Astrocyte (in vitro differentiated cells and primary cell): ENCODE data around the gene SLC4A2. TPM values are rescaled to one million over a fixed set of nuclear protein-coding genes. Genes with fewer than 3 reads are reported as not detected.
A peak's percentile ranks its signal among the peaks of the same experiment; 100 is the strongest.

Experiments
- DNase-seq: peaks from one replicate; pipeline ENCODE4 v3.0.0-alpha.2; 2010; ENCODE audit warnings: low read depth
- FAIRE-seq: peaks from 2 replicates; lab custom pipeline; 2011; peaks lifted over from hg19 to GRCh38; lab: Jason Lieb, UNC
- H2AFZ ChIP-seq: 2 replicates; pipeline ENCODE4 v1.6.0; 2012; ENCODE audit warnings: low read depth, low read length, inconsistent platforms
- H3K27ac ChIP-seq: 2 replicates; pipeline ENCODE4 v1.5.1; 2011; ENCODE audit warnings: low read depth, low read length, inconsistent platforms
- H3K27me3 ChIP-seq: 2 replicates; pipeline ENCODE4 v1.6.0; 2011; ENCODE audit warnings: low read length, inconsistent platforms; ENCODE audit not compliant: insufficient read depth
- H3K36me3 ChIP-seq: 2 replicates; pipeline ENCODE4 v1.5.1; 2011; ENCODE audit warnings: low read length, inconsistent platforms; ENCODE audit not compliant: insufficient read depth
- H3K4me1 ChIP-seq: 2 replicates; pipeline ENCODE4 v1.5.1; 2011; ENCODE audit warnings: low read length, inconsistent platforms; ENCODE audit not compliant: insufficient read depth
- H3K4me2 ChIP-seq: 2 replicates; pipeline ENCODE4 v1.6.0; 2012; ENCODE audit warnings: low read length, inconsistent platforms
- H3K4me3 ChIP-seq: 2 replicates; pipeline ENCODE4 v1.5.1; 2011; ENCODE audit warnings: low read depth, mild to moderate bottlenecking, low read length, inconsistent platforms; ENCODE audit not compliant: insufficient read depth
- H3K79me2 ChIP-seq: 2 replicates; pipeline ENCODE4 v1.6.0; 2012; ENCODE audit warnings: mild to moderate bottlenecking, low read length, inconsistent platforms; ENCODE audit not compliant: insufficient read depth
- H3K9ac ChIP-seq: 2 replicates; pipeline ENCODE4 v1.6.0; 2012; ENCODE audit warnings: mild to moderate bottlenecking, low read length, inconsistent platforms
- H3K9me3 ChIP-seq: 2 replicates; pipeline ENCODE4 v1.5.1; 2012; ENCODE audit warnings: low read depth, mild to moderate bottlenecking, low read length, inconsistent platforms; ENCODE audit not compliant: insufficient read depth
- H4K20me1 ChIP-seq: 2 replicates; pipeline ENCODE4 v1.6.0; 2012; ENCODE audit warnings: low read length, inconsistent platforms; ENCODE audit not compliant: insufficient read depth
- H3K27ac Mint-ChIP-seq: one replicate; pipeline ENCODE4 v1.8.0; 2021; ENCODE audit warnings: mild to moderate bottlenecking, mixed read lengths; ENCODE audit not compliant: unreplicated experiment
- H3K27me3 Mint-ChIP-seq: one replicate; pipeline ENCODE4 v1.8.0; 2021; ENCODE audit warnings: low read depth, mixed read lengths; ENCODE audit not compliant: unreplicated experiment
- H3K36me3 Mint-ChIP-seq: one replicate; pipeline ENCODE4 v1.8.0; 2021; ENCODE audit warnings: low read depth, mixed read lengths; ENCODE audit not compliant: unreplicated experiment
- H3K4me1 Mint-ChIP-seq: one replicate; pipeline ENCODE4 v1.8.0; 2021; ENCODE audit warnings: low read depth, mixed read lengths; ENCODE audit not compliant: unreplicated experiment
- H3K4me3 Mint-ChIP-seq: one replicate; pipeline ENCODE4 v1.8.0; 2021; ENCODE audit warnings: mild to moderate bottlenecking, moderate library complexity, mixed read lengths; ENCODE audit not compliant: unreplicated experiment
- H3K9me3 Mint-ChIP-seq: one replicate; pipeline ENCODE4 v1.8.0; 2021; ENCODE audit warnings: mild to moderate bottlenecking, mixed read lengths; ENCODE audit not compliant: unreplicated experiment
- CTCF ChIP-seq: IDR thresholded peaks from 2 replicates; pipeline ENCODE4 v1.5.1; 2011; ENCODE audit warnings: low read depth, mild to moderate bottlenecking, inconsistent platforms, low read length, moderate library complexity; ENCODE audit not compliant: insufficient read depth
- EZH2 ChIP-seq: IDR thresholded peaks from 2 replicates; pipeline ENCODE4 v1.6.1; 2012; ENCODE audit warnings: mild to moderate bottlenecking, low read length, inconsistent platforms; ENCODE audit not compliant: insufficient read depth
- total RNA-seq: library from RNA; stranded (reverse); gene quantifications from 2 replicates; pipeline ENCODE4 v1.2.1, GENCODE V29; 2021

SLC4A2 gene
- total RNA-seq, 1 donor from 2014 or later: 302 TPM

DNA sequence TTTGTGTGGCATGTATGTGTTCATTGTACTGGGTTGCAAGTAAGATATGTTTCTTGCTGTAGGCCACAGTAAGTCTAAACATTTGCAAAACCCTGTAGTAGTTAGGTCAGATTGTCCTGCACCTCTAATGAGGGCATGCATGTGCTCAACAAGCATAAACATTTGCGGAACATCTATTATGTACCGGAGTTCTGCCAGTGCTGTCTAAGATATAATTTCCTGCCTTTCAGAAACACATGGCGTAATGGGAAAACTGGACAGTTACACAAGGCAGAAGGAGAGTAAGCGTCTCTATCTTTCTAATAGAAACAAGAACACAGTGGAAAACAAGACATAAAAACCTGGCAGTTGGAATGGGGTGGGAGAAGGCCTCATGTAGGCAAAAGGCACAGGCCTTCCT, 28.4 kb upstream of the SLC4A2 start:
- H3K79me2 ChIP-seq: peaks cover 17% of the 10 kb centered on the region
- DNase-seq (no peak), FAIRE-seq (no peak)
- TF ChIP-seq CTCF (no peak), EZH2 (no peak)
- H3K4me3 Mint-ChIP-seq: peak overlapping the region; percentile 27
- no peaks in the 10 kb centered on the region for H3K27me3 ChIP-seq
- H3K4me1 ChIP-seq: peaks cover 6% of the 10 kb centered on the region
- H3K27me3 Mint-ChIP-seq: no peaks in the 10 kb centered on the region
- H3K27ac ChIP-seq: no peak overlapping the region
- no peaks in the 10 kb centered on the region for H4K20me1 ChIP-seq
- H3K27ac Mint-ChIP-seq: no peak overlapping the region
- H3K36me3 ChIP-seq: peaks cover 2% of the 10 kb centered on the region
- peaks cover 6% of the 10 kb centered on the region for H3K36me3 Mint-ChIP-seq
- no peaks in the 10 kb centered on the region for H3K9me3 ChIP-seq
- no peak overlapping the region for H3K4me3 ChIP-seq
- H3K4me1 Mint-ChIP-seq: peaks cover 22% of the 10 kb centered on the region
- no peak overlapping the region for H3K4me2 ChIP-seq
- no peak overlapping the region for H3K9ac ChIP-seq
- H3K9me3 Mint-ChIP-seq: no peaks in the 10 kb centered on the region
- H2AFZ ChIP-seq: no peak overlapping the region

- peaks cover 6% of the 10 kb centered on the region for H3K4me1 Mint-ChIP-seq
- Histone ChIP-seq H3K27ac (no peak overlapping the region), H2AFZ (no peak overlapping the region), H3K4me1 (peaks cover 6% of the 10 kb centered on the region), H4K20me1 (no peaks in the 10 kb centered on the region), H3K9ac (no peak overlapping the region), H3K4me3 (no peak overlapping the region), H3K9me3 (no peaks in the 10 kb centered on the region), H3K27me3 (no peaks in the 10 kb centered on the region), H3K79me2 (peaks cover 17% of the 10 kb centered on the region), H3K36me3 (peaks cover 5% of the 10 kb centered on the region), H3K4me2 (no peak overlapping the region)
- TF ChIP-seq EZH2 (no peak), CTCF (no peak)
- peak overlapping the region; percentile 34 for H3K4me3 Mint-ChIP-seq
- FAIRE-seq (no peak), DNase-seq (no peak)
- no peak overlapping the region for H3K27ac Mint-ChIP-seq
- H3K27me3 Mint-ChIP-seq: no peaks in the 10 kb centered on the region
- H3K36me3 Mint-ChIP-seq: peaks cover 11% of the 10 kb centered on the region
- no peaks in the 10 kb centered on the region for H3K9me3 Mint-ChIP-seq
Observed at GRCh38 chr7:151032936-151033863, 26.2 kb upstream of the SLC4A2 start.

DNA sequence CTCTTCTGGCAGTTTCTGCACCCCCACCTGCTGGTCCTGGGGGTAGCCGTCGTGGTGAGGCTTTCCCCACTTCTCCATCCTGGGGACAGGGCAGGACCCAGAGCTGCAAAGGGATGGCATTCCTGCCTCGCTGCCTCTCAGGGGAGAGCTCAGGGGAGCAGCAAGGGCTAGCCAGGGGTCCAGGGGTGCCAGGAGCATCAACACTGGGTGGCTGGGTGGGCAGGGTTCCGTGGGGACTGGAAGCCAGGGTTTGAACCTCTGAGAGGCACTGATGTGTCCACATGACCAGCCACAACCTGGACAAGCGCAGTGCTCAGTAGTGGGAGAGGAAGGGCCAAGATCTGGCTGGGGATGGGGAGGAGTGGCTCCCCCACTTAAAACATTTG, 25.5 kb upstream of the SLC4A2 start:
- Mint-ChIP-seq H3K9me3 (no peaks in the 10 kb centered on the region), H3K4me3 (no peak overlapping the region), H3K4me1 (peaks cover 7% of the 10 kb centered on the region), H3K36me3 (peaks cover 11% of the 10 kb centered on the region), H3K27me3 (no peaks in the 10 kb centered on the region), H3K27ac (no peak overlapping the region)
- Histone ChIP-seq H3K27me3 (no peaks in the 10 kb centered on the region), H3K36me3 (peaks cover 5% of the 10 kb centered on the region), H3K9ac (no peak overlapping the region), H4K20me1 (no peaks in the 10 kb centered on the region), H3K4me1 (peaks cover 10% of the 10 kb centered on the region), H2AFZ (no peak overlapping the region), H3K27ac (no peak overlapping the region), H3K79me2 (peaks cover 14% of the 10 kb centered on the region), H3K4me2 (no peak overlapping the region), H3K4me3 (no peak overlapping the region), H3K9me3 (no peaks in the 10 kb centered on the region)
- DNase-seq: no peak
- no peak for FAIRE-seq
- TF ChIP-seq CTCF (no peak), EZH2 (no peak)
